ENCODE measurements around the gene SUGCT.

DNA sequence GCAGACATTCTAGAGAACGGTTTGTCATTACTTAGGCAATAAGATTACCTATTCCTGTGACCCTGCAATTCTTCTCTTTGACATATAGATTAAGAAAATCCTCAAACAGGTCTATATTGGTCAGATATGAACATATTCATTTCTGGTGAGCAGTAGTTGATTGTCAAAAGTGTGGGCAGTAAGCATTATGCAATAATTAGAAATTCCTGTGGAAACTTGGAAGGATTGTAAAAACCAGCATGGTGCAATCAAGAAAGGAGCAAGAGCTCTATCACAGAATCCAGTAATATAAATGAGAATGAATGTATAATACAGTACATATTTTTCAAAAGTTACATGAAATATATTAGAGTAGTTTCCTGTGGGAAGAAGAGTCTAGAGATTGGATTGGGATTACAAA lies 406.5 kb downstream of the SUGCT start:
- no peak for TF ChIP-seq REST (IDR thresholded peaks at IDR 0.05; ENCODE audit: low read depth, low read length)
- TF ChIP-seq SMC3 (IDR thresholded peaks at IDR 0.05; ENCODE audit: low read depth, low read length), result no peak
- no peak; a peak in 1 of 4 replicates for TF ChIP-seq EP300 (IDR thresholded peaks at IDR 0.05; ENCODE audit: borderline replicate concordance in 1 of 2, low read depth in 1 of 2, low read length in 1 of 2)
- no peak for TF ChIP-seq MAX (IDR thresholded peaks at IDR 0.05; ENCODE audit: low read depth)
- no peak for TF ChIP-seq YY1 (IDR thresholded peaks at IDR 0.05; ENCODE audit: low read depth)
- TF ChIP-seq RFX5 (IDR thresholded peaks at IDR 0.05; ENCODE audit: low read length), result no peak
- no peak for TF ChIP-seq CTCF (IDR thresholded peaks at IDR 0.05)
- TF ChIP-seq TAF1 (IDR thresholded peaks at IDR 0.05; ENCODE audit: borderline replicate concordance, low read depth, low read length), result no peak
- TF ChIP-seq POLR2AphosphoS5 (IDR thresholded peaks at IDR 0.05; ENCODE audit: low read depth, low read length), result no peak
- TF ChIP-seq ELF1 (IDR thresholded peaks at IDR 0.05), result no peak
- no peak for TF ChIP-seq GABPA (IDR thresholded peaks at IDR 0.05; ENCODE audit: low read depth)
- TF ChIP-seq TCF12 (IDR thresholded peaks at IDR 0.05), result no peak
- no peak for TF ChIP-seq ZBTB33 (IDR thresholded peaks at IDR 0.05; ENCODE audit: borderline replicate concordance, low read depth)
- TF ChIP-seq RXRA (IDR thresholded peaks at IDR 0.05; ENCODE audit: borderline replicate concordance, low read depth), result no peak

All from SK-N-SH (cell line).